ENCODE measurements around the gene AFF3.

- TF ChIP-seq POLR2AphosphoS5 (IDR thresholded peaks at IDR 0.05) (no peak), CTCF (IDR thresholded peaks at IDR 0.05) (no peak), POLR2A (IDR thresholded peaks at IDR 0.05) (no peak)
These were observed 137.4 kb downstream of the AFF3 start for GRCh38 chr2:100004959-100005387.

Measured in stomach (tissue), 4 donors.